HL-60 (cell line): ENCODE data around the gene ZNF518A.

Experiments
- CTCF ChIP-seq: IDR thresholded peaks from one replicate; pipeline ENCODE4 v1.5.1; 2011; ENCODE audit warnings: low read length, control low read depth, inconsistent platforms; ENCODE audit not compliant: insufficient read depth
- POLR2AphosphoS5 ChIP-seq: IDR thresholded peaks from 2 replicates; pipeline ENCODE4 v1.6.1; 2012; ENCODE audit warnings: low read depth
- REST ChIP-seq: IDR thresholded peaks from 2 replicates; pipeline ENCODE4 v1.6.1; 2012; ENCODE audit warnings: low read depth; ENCODE audit not compliant: insufficient replicate concordance

GRCh38 chr10:96122824-96123223, 7.3 kb upstream of the ZNF518A start:
- TF ChIP-seq CTCF = no peak
- no peak for TF ChIP-seq POLR2AphosphoS5
- TF ChIP-seq REST = no peak
